Activated B cell treated with CpG ODN at 0.5 μM for 24 hours (primary cell): ENCODE measurements around the gene TKTL1. TPM values are rescaled to one million over a fixed set of nuclear protein-coding genes. Genes with fewer than 3 reads are reported as not detected.
"Not testable (repeated sequence)": the region's sequence is repeated elsewhere in the genome, so short reads cannot be mapped to it uniquely, and the experiment has no call there.

Experiments
- ATAC-seq: fragments of 200-7000 bp; cut with Tn5 transposase; one replicate; pipeline ENCODE4 v1.10.0; 2021; ENCODE audit warnings: low read depth, mild to moderate bottlenecking, moderate library complexity
- CTCF ChIA-PET: fragments of 350-600 bp; sonication (Branson Sonifier 250); formaldehyde crosslinking; loops from one replicate; lab custom pipeline; 2021; ENCODE audit warnings: antibody characterized with exemption; lab: Charles Lee
- POLR2A ChIA-PET: fragments of 350-600 bp; sonication (Branson Sonifier 250); formaldehyde crosslinking; loops from one replicate; lab custom pipeline; 2021; ENCODE audit warnings: antibody characterized with exemption; lab: Charles Lee
- DNase-seq: peaks from one replicate; pipeline ENCODE4 v3.0.0; 2022
- H3K27ac Mint-ChIP-seq: one replicate; pipeline ENCODE4 v1.8.0; 2020; ENCODE audit warnings: mixed read lengths
- H3K27me3 Mint-ChIP-seq: one replicate; pipeline ENCODE4 v1.8.0; 2021; ENCODE audit warnings: mixed read lengths
- H3K36me3 Mint-ChIP-seq: one replicate; pipeline ENCODE4 v1.8.0; 2021; ENCODE audit warnings: low read depth, mixed read lengths
- H3K4me1 Mint-ChIP-seq: one replicate; pipeline ENCODE4 v1.8.0; 2021; ENCODE audit warnings: mixed read lengths
- H3K4me3 Mint-ChIP-seq: one replicate; pipeline ENCODE4 v1.8.0; 2020; ENCODE audit warnings: mild to moderate bottlenecking, mixed read lengths
- H3K9me3 Mint-ChIP-seq: one replicate; pipeline ENCODE4 v1.8.0; 2020; ENCODE audit warnings: mixed read lengths
- CTCF ChIP-seq: fragments of 200-600 bp; IDR thresholded peaks from one replicate; pipeline ENCODE4 v1.8.0; 2022; ENCODE audit warnings: antibody characterized with exemption, mild to moderate bottlenecking
- intact Hi-C: fragments of 100-400 bp; cut with micrococcal nuclease; formaldehyde crosslinking; loops from one replicate; pipeline ENCODE4 v1.15.1; 2024
- total RNA-seq: library from RNA; stranded (reverse); gene quantifications from 2 replicates; pipeline ENCODE4 v1.2.3, GENCODE V29; 2022

Gene TKTL1
- total RNA-seq, result not detected in 2 replicates

- Mint-ChIP-seq H3K27ac (no peak within 1 kb of the TSS), H3K36me3 (no peaks in the 10 kb centered on the region), H3K9me3 (no peaks in the 10 kb centered on the region), H3K4me3 (no peak within 1 kb of the TSS), H3K27me3 (no peaks in the 10 kb centered on the region), H3K4me1 (peaks cover 23% of the 10 kb centered on the region)
- DNase-seq, result no peak
- no peak for ATAC-seq
- intact Hi-C loops, result no loop called here
- ChIA-PET CTCF (no interaction called here), POLR2A (no interaction called here)
- TF ChIP-seq CTCF, result no peak
Measured at GRCh38 chrX:154295664-154296310, at the start of gene TKTL1. Gene TKTL1 (plus strand): TSS chrX:154295795. CDS start chrX:154295860, 65 bp downstream.

- H3K27me3 Mint-ChIP-seq, result not testable (repeated sequence)
Measured at GRCh38 chrX:154247377-154248045, 48.1 kb upstream of the TKTL1 start.

GRCh38 chrX:154248076-154248475 is 47.5 kb upstream of the TKTL1 start:
- H3K4me1 Mint-ChIP-seq, POLR2A ChIA-PET, CTCF ChIA-PET, H3K27ac Mint-ChIP-seq, DNase-seq, intact Hi-C loops, ATAC-seq, H3K9me3 Mint-ChIP-seq, H3K36me3 Mint-ChIP-seq, H3K4me3 Mint-ChIP-seq, H3K27me3 Mint-ChIP-seq: not testable (repeated sequence)

More at GRCh38 chrX:154247377-154248045, 48.1 kb upstream of the TKTL1 start:
- H3K4me3 Mint-ChIP-seq, H3K36me3 Mint-ChIP-seq, POLR2A ChIA-PET, H3K9me3 Mint-ChIP-seq, H3K4me1 Mint-ChIP-seq, DNase-seq, CTCF ChIA-PET, H3K27ac Mint-ChIP-seq, intact Hi-C loops: not testable (repeated sequence)
- peak; percentile 93 for ATAC-seq

- DNase-seq, ATAC-seq, intact Hi-C loops: not testable (repeated sequence)
Measured at GRCh38 chrX:154257282-154257681, 38.3 kb upstream of the TKTL1 start, which contains the start of gene OPN1MW3. Gene OPN1MW3 (plus strand): TSS chrX:154257582. CDS start chrX:154257620, 38 bp downstream.

GRCh38 chrX:154258711-154259110 is 36.9 kb upstream of the TKTL1 start:
- not testable (repeated sequence) for H3K9me3 Mint-ChIP-seq

More at GRCh38 chrX:154257282-154257681, 38.3 kb upstream of the TKTL1 start, which contains the start of gene OPN1MW3:
- H3K27ac Mint-ChIP-seq, H3K27me3 Mint-ChIP-seq, POLR2A ChIA-PET, H3K4me1 Mint-ChIP-seq, H3K36me3 Mint-ChIP-seq, H3K4me3 Mint-ChIP-seq, CTCF ChIA-PET, H3K9me3 Mint-ChIP-seq: not testable (repeated sequence)

GRCh38 chrX:154263072-154263471 is 32.5 kb upstream of the TKTL1 start:
- H3K27ac Mint-ChIP-seq, H3K27me3 Mint-ChIP-seq, intact Hi-C loops, H3K4me1 Mint-ChIP-seq, H3K9me3 Mint-ChIP-seq, CTCF ChIA-PET, ATAC-seq, H3K36me3 Mint-ChIP-seq, H3K4me3 Mint-ChIP-seq, DNase-seq, POLR2A ChIA-PET: not testable (repeated sequence)

More at GRCh38 chrX:154258711-154259110, 36.9 kb upstream of the TKTL1 start:
- DNase-seq, POLR2A ChIA-PET, ATAC-seq, CTCF ChIA-PET, H3K4me3 Mint-ChIP-seq, H3K27me3 Mint-ChIP-seq, H3K36me3 Mint-ChIP-seq, intact Hi-C loops, H3K27ac Mint-ChIP-seq, H3K4me1 Mint-ChIP-seq: not testable (repeated sequence)

- ATAC-seq, DNase-seq, H3K36me3 Mint-ChIP-seq, H3K27ac Mint-ChIP-seq, H3K27me3 Mint-ChIP-seq, H3K4me1 Mint-ChIP-seq, intact Hi-C loops, CTCF ChIA-PET, H3K4me3 Mint-ChIP-seq, H3K9me3 Mint-ChIP-seq, POLR2A ChIA-PET: not testable (repeated sequence)
Measured at GRCh38 chrX:154269245-154269644, 26.4 kb upstream of the TKTL1 start.

- DNase-seq, H3K9me3 Mint-ChIP-seq, POLR2A ChIA-PET, H3K36me3 Mint-ChIP-seq, intact Hi-C loops, H3K4me3 Mint-ChIP-seq, H3K27ac Mint-ChIP-seq, H3K27me3 Mint-ChIP-seq, CTCF ChIA-PET, H3K4me1 Mint-ChIP-seq: not testable (repeated sequence)
- ATAC-seq, result peak; percentile 94
Measured at GRCh38 chrX:154284489-154285338, 10.9 kb upstream of the TKTL1 start.

- H3K4me3 Mint-ChIP-seq, DNase-seq, H3K9me3 Mint-ChIP-seq, H3K36me3 Mint-ChIP-seq, H3K27me3 Mint-ChIP-seq, H3K27ac Mint-ChIP-seq, ATAC-seq, H3K4me1 Mint-ChIP-seq, POLR2A ChIA-PET, CTCF ChIA-PET, intact Hi-C loops: not testable (repeated sequence)
Measured at GRCh38 chrX:154286406-154286805, 9.2 kb upstream of the TKTL1 start.
